GM12892 (cell line): ENCODE data around the gene UBL5. TPM values are rescaled to one million over a fixed set of nuclear protein-coding genes. Genes with fewer than 3 reads are reported as not detected.
"Not testable (repeated sequence)": the region's sequence is repeated elsewhere in the genome, so short reads cannot be mapped to it uniquely, and the experiment has no call there.

Experiments
- DNase-seq: peaks from one replicate; pipeline ENCODE4 v3.0.0; 2011; ENCODE audit not compliant: insufficient read length
- FAIRE-seq: peaks from 2 replicates; lab custom pipeline; 2011; peaks lifted over from hg19 to GRCh38; lab: Jason Lieb, UNC
- POLR2A ChIP-seq: IDR thresholded peaks from 2 replicates; pipeline ENCODE4 v1.6.1; 2011; ENCODE audit warnings: low read depth, low read length, control low read depth
- POLR2AphosphoS5 ChIP-seq: IDR thresholded peaks from 2 replicates; pipeline ENCODE4 v1.6.1; 2011; ENCODE audit warnings: low read depth, low read length, control low read depth
- TAF1 ChIP-seq: IDR thresholded peaks from 2 replicates; pipeline ENCODE4 v1.6.1; 2011; ENCODE audit warnings: low read depth, mild to moderate bottlenecking, control low read depth, low read length, borderline replicate concordance
- polyA plus RNA-seq: library from polyadenylated mRNA; unstranded; fragments of >200 nt; gene quantifications from one replicate; pipeline ENCODE4 v1.2.1, GENCODE V29; 2012; ENCODE audit warnings: missing spikeins, inconsistent platforms; ENCODE audit not compliant: missing spikeins

UBL5 gene
- 775 TPM for polyA plus RNA-seq

DNA sequence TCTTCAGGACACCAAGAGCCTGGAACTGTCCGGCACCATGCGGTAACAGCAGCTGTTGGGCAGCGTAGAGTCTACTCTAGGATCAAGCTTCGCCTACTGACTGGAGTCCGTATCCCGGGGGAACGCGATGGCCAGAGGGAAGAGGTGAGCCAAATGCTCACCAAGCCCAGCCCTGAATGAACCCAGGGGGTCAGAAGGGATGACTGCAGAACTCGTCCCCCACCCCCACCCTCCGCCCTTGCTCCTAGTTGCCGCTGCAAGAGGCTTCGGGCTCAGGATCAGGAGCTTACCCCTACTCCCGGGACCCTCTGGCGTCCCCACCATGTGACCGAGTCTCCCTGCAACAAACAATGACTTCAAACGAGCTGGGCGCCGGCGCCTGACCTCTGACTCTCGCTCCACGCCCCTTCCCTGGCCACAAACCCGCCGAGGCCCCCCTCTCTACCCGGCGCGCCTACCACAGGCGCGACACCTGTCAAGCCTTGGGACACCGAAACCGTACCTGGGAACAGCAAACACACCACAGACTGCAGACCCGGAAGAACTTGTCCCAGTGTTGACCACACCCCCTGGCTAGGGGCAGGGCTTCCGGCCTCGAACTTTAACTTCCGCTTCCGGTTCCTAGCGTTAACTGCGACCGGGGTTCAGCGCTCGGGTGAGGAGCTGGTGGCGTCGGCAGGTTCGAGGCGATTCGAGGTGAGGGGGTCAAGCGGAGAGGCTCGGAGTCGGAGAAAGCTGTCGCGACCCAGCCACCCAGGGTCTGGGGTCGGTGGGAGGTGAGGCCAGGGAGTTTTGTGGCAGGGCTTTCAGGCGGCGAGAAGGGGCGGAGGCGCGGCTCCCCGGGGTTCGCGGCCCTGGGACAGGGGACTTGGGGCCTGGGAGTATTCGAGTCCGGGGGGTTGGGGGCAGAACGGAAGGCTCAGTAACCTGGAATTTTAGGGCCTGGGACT is at the start of gene UBL5:
TSS of gene UBL5 (plus strand) at position 630 of the 950 bp plus-strand sequence. CDS start 420 bp downstream, outside the sequence.
- FAIRE-seq (peak; percentile 99), DNase-seq (peak; percentile 97)
- peak; percentile 95 for TF ChIP-seq POLR2A
- TF ChIP-seq POLR2AphosphoS5 = peak; percentile 95
- peak; percentile 82 for TF ChIP-seq TAF1

DNA sequence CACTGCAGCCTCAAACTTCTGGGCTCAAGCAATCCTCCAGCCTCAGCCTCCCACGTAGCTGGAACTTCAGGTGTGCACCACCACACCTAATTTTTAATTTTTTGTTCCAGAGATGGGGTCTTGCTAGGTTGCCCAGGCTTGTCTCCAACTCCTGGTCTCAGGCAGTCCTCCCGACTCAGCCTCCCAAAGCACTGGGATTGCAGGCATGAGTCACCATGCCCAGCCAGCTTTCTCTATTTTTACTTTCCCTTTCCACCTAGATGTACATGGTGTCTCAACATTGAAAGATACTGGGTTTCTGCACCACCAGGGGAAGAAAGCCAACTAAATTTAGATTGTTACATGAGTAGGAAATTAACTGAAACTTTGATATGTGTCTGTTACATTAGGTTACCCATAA is 45.4 kb upstream of the UBL5 start:
- TF ChIP-seq TAF1 (no peak), POLR2A (no peak), POLR2AphosphoS5 (no peak)
- DNase-seq (no peak), FAIRE-seq (no peak)

DNA sequence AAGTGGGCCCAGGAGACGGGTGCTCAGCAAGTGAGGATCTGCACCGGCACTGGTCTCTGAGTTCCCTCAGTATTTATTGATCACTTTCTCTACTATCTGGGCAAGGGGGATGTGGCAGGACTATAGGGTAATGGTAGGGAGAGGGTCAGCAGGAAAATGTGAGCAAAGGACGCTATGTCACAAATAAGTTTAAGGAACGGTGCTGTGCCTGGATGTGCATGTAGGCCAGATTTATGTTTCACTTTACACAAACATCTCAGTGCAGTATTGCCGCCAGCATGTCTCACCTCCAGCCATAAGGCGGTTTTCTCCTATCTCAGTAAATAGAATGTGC is 43.6 kb upstream of the UBL5 start:
- not testable (repeated sequence) for DNase-seq, FAIRE-seq

DNA sequence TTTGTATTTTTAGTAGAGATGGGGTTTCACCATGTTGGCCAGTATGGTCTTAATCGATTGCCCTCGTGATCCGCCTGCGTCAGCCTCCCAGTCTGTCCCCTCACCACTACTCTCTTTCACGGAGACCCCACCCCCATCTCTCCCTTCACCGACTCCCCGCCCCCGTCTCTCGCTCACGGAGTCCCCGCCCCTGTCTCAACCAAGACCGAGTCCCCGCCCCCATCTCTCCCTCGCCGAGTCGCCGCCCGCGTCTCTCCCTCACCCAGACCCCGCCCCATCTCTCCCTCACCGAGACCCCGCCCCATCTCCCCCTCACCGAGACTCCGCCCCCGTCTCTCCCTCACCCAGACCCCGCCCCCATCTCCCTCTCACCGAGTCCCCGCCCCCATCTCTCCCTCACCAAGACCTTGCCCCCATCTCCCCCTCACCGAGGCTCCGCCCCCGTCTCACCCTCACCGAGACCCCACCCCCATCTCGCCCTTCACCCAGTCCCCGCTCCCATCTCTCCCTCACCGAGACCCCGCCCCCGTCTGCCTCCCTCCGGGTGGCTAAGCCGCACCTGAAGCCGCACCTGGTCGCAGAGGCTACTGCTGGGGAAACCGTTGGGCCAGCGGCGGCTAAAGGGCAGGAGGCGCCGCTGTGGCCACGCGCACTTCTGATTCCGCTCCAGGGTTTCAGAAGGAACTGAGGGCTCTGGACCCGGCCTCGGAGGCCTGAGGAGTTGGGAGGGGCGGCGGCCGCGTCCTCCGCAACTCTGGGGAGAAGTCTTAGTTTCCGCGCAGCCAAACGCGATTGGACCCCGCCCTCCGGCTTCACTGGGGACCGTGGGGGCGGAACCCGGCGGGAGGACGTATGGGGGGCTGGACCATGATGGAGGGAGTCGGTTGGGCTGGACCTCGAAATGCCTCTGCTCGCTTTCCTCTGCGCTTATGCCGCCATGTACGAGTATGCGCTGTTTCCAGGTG is 42.1 kb upstream of the UBL5 start:
- DNase-seq (peak; percentile 80), FAIRE-seq (peak; percentile 94)
- TF ChIP-seq POLR2AphosphoS5 (no peak), POLR2A (peak; percentile 25; the same call in 1 of the 2 replicates)

DNA sequence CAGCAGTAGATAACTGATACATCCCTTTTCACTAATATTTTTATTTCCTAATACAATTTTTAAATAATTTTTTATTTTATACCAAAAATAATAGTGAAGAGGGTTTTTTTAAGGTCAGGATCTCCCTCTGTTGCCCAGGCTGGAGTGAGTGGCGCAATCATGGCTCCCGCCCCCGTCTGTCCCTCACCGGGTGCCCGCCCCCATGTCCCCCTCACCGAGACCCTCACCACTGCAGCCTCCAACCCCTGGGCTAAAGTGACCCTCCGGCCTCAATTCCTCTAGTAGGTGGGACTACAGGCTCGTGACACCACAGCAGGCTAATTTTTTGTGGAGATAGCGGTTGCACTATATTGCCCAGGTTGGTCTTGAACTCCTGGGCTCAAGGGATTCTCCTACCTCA is 41.4 kb upstream of the UBL5 start:
- no peak for TF ChIP-seq POLR2AphosphoS5
- no peak for TF ChIP-seq TAF1
- no peak for TF ChIP-seq POLR2A
- DNase-seq (no peak), FAIRE-seq (no peak)

DNA sequence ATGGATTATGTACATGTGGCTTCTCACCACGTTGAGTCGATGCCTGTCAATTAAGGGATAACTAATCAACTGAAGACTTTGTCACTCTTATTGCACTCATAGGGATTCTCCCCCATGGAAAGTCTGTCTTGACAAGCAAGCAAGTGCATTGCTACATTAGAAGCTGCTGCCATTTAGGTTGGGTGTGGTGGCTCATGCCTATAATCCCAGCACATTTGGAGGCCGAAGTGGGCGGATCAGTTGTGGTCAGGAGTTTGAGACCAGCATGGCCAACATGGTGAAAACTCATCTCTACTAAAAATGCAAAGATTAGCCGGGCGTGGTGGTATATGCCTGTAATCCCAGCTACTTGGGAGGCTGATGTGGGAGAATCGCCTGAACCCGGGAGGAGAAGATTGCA is 40.9 kb upstream of the UBL5 start:
- TF ChIP-seq POLR2AphosphoS5 (no peak), POLR2A (no peak), TAF1 (no peak)
- DNase-seq (no peak), FAIRE-seq (no peak)

DNA sequence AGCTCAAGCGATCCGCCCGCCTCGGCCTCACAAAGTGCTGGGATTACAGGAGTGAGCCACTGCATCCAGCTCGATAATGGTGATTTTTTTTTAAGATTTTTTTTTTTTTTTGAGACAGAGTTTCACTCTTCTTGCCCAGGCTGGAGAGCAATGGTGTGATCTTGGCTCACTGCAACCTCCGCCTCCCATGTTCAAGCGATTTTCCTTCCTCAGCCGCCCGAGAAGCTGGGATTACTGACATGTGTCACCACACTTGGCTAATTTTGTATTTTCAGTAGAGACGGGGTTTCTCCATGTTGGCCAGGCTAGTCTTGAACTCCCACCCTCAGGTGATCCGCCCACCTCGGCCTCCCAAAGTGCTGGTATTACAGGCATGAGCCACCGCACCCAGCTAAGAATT is 39.1 kb upstream of the UBL5 start:
- not testable (repeated sequence) for FAIRE-seq, DNase-seq

DNA sequence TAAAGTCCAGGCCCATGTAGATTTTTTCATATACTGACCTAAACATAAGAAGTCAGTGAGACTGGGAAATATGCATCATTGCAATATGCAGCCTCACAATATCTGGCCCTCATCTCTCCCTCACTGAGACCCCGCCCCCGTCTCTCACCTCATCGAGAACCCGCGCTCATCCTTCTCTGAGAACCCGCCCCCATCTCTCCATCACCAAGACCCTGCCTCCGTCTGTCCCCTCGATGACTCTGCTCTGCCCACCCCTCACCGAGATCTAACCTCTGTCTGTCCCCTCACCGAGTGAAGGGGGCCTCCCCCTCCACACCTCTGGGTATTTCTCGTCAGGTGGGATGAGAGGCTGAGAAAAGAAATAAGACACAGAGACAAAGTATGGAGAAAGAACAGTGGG is 38.7 kb upstream of the UBL5 start:
- TF ChIP-seq POLR2A (no peak), POLR2AphosphoS5 (no peak), TAF1 (no peak)
- FAIRE-seq (no peak), DNase-seq (no peak)

DNA sequence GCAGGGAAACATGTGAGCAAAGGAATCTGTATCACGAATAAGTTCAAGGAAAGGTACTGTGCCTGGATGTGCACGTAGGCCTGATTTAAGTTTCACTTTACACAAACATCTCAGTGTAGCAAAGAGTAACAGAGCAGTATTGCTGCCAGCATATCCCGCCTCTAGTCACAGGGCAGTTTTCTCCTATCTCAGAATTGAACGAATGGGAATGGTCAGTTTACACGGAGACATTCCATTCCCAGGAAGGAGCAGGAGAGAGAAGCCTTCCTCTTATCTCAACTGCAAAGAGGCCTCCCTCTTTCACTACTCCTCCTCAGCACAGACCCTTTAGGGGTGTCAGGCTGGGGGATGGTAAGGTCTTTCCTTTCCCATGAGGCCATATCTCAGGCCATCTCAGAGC is 38.1 kb upstream of the UBL5 start:
- not testable (repeated sequence) for DNase-seq, FAIRE-seq

DNA sequence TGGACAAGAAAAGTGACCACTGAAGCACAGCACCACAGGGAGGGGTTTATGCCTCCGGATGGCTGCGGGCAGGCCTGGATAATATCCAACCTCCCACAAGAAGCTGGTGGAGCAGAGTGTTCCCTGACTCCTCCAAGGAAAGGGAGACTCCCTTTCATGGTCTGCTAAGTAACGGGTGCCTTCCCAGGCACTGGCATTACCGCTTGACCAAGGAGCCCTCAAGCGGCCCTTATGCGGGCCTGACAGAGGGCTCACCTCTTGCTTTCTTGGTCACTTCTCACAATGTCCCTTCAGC is 36.7 kb upstream of the UBL5 start:
- FAIRE-seq, DNase-seq: not testable (repeated sequence)

DNA sequence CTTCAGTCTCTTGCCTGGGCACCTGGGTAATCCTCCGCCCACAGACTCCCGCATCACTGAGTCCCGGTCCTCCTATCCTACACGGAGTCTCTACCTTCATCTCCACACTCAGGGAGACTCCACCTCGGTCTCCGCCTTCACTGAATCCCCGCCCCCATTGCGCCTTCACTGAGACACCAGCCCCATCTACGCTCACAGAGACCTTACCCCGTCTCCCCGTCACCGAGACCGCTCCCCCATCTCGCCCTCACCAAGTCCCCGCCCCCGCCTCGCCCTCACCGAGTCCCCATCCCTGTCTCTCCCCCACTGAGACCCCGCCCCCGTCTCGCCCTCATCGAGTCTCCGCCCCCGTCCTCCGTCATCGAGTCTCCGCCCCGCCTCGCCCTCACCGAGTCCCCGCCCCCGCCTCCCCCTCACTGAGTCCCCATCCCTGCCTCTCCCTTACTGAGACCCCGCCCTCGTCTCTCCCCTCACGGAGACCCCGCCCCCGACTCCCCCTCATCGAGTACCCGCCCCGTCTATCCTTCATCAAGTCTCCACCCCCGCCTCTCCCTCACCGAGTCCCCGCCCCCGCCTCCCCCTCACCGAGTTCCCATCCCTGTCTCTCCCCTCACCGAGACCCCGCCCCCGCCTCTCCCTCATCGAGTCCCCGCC is 36.0 kb upstream of the UBL5 start:
- FAIRE-seq (peak; percentile 85), DNase-seq (peak; percentile 71)
- TF ChIP-seq POLR2A (no peak), TAF1 (no peak), POLR2AphosphoS5 (no peak)
